Suprapubic skin (tissue), 4 donors: ENCODE results near the gene RPUSD2. TPM values are rescaled to one million over a fixed set of nuclear protein-coding genes. Genes with fewer than 3 reads are reported as not detected.
A peak's percentile ranks its signal among the peaks of the same experiment; 100 is the strongest.

Experiments
- DNase-seq, 2 donors: peaks; one replicate each; pipeline ENCODE4 v3.0.0-alpha.2; 2019; ENCODE audit warnings: low spot score in 2 of 2
- H3K27ac ChIP-seq: fragments of 200-600 bp; sonication (generic); one replicate; pipeline ENCODE4 v1.5.1; 2019
- H3K27me3 ChIP-seq: fragments of 200-600 bp; sonication (generic); one replicate; pipeline ENCODE4 v1.5.1; 2019
- H3K36me3 ChIP-seq: fragments of 200-600 bp; sonication (generic); one replicate; pipeline ENCODE4 v1.5.1; 2019
- H3K4me1 ChIP-seq: fragments of 200-600 bp; sonication (generic); one replicate; pipeline ENCODE4 v1.5.1; 2019
- H3K4me3 ChIP-seq: fragments of 200-600 bp; sonication (generic); one replicate; pipeline ENCODE4 v1.5.1; 2019; ENCODE audit warnings: mild to moderate bottlenecking
- H3K9me3 ChIP-seq: fragments of 200-600 bp; sonication (generic); one replicate; pipeline ENCODE4 v1.5.1; 2019
- EP300 ChIP-seq: sonication (generic); formaldehyde crosslinking; IDR thresholded peaks from one replicate; pipeline ENCODE4 v1.6.1; 2017; ENCODE audit warnings: antibody characterized with exemption
- POLR2A ChIP-seq, 2 donors: fragments of 450-650 bp; IDR thresholded peaks; one replicate each; pipeline ENCODE4 v1.6.1; 2017; ENCODE audit warnings: antibody characterized with exemption in 2 of 2, mild to moderate bottlenecking in 2 of 2, moderate library complexity in 2 of 2
- POLR2AphosphoS5 ChIP-seq, 3 donors: sonication (generic); formaldehyde crosslinking; IDR thresholded peaks; one replicate each; pipeline ENCODE4 v1.6.1; 2017; ENCODE audit warnings: antibody characterized with exemption in 3 of 3
- WGBS: methylation state at CpG from one replicate; pipeline ENCODE4 v1.1.5; 2018; 5-methylcytosine and 5-hydroxymethylcytosine counted together
- total RNA-seq, 4 donors: library from RNA; depleted of rRNA; stranded (reverse); fragments of >200 nt; gene quantifications; one replicate each; pipeline ENCODE4 v1.1.0, GENCODE V29; 2016
- TF ChIP-seq, protein P1 (sequence below), 2 donors: fragments of 200-600 bp in 1 of 2; fragments of 450-650 bp in 1 of 2; sonication (generic) in 1 of 2; IDR thresholded peaks; one replicate each; pipeline ENCODE4 v1.5.1; 2016 to 2019; ENCODE audit warnings: antibody characterized with exemption in 2 of 2, mild to moderate bottlenecking in 1 of 2, moderate library complexity in 1 of 2

The RPUSD2 gene
- total RNA-seq, 4 donors from 2014 or later, result 8.1 to 14.0 (median 12.1) TPM

DNA sequence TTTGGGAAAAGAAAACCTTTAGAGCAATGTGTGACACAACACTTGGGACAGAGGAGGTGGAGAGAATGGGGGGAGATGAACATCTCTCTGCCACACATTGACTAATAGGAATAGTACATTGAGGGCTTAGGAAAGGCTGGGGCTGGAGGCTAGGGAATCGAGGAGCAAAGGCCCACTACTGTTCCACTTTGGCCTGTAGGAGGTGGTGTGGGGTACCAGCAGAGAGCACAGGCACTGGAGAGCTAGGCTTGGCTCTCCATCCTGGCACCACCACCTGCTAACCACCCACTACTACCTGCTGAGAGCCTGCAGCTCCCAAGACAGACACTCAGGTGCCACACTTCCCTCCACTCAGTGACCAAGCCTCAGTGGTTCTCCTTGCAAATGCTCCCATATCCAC, 23.6 kb upstream of the RPUSD2 start:
- TF ChIP-seq, protein P1, sequence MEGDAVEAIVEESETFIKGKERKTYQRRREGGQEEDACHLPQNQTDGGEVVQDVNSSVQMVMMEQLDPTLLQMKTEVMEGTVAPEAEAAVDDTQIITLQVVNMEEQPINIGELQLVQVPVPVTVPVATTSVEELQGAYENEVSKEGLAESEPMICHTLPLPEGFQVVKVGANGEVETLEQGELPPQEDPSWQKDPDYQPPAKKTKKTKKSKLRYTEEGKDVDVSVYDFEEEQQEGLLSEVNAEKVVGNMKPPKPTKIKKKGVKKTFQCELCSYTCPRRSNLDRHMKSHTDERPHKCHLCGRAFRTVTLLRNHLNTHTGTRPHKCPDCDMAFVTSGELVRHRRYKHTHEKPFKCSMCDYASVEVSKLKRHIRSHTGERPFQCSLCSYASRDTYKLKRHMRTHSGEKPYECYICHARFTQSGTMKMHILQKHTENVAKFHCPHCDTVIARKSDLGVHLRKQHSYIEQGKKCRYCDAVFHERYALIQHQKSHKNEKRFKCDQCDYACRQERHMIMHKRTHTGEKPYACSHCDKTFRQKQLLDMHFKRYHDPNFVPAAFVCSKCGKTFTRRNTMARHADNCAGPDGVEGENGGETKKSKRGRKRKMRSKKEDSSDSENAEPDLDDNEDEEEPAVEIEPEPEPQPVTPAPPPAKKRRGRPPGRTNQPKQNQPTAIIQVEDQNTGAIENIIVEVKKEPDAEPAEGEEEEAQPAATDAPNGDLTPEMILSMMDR (IDR thresholded peaks at IDR 0.05), result no peak
- TF ChIP-seq POLR2A (IDR thresholded peaks at IDR 0.05) (no peak), EP300 (no peak), POLR2AphosphoS5 (IDR thresholded peaks at IDR 0.05) (no peak)
- H3K36me3 ChIP-seq, result peaks cover 24% of the 10 kb centered on the region
- H3K4me1 ChIP-seq, result no peaks in the 10 kb centered on the region
- peak in 1 of 2 donors; percentile 31 for DNase-seq
- no peak overlapping the region for H3K27ac ChIP-seq
- H3K27me3 ChIP-seq, result no peaks in the 10 kb centered on the region
- no peak overlapping the region for H3K4me3 ChIP-seq
- H3K9me3 ChIP-seq, result no peaks in the 10 kb centered on the region
- 88% methylated on average over 1 of the region's 1 CpG for WGBS

DNA sequence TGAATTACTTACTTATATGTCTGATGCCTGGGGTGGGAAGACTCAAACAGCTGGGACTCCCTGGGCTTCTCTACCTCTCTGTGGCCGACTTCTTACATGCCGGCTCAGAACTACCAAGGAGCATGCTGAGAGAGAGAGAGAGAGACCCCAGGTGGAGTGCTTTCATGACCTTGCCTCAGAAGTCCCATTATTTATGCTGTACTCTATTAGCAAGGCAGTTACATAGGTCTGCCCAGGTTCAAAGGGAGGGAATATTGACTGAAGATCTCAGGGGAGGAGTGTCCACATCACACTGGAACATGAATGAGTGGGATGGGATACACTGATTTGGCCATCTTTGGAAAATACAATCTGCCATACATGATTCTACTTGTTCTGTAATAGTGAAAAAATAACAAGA, 20.5 kb upstream of the RPUSD2 start:
- Histone ChIP-seq H3K27me3 (no peaks in the 10 kb centered on the region), H3K27ac (no peak overlapping the region), H3K4me3 (no peak overlapping the region), H3K36me3 (peaks cover 43% of the 10 kb centered on the region), H3K9me3 (no peaks in the 10 kb centered on the region), H3K4me1 (no peaks in the 10 kb centered on the region)
- DNase-seq, result peak in 1 of 2 donors; percentile 34
- TF ChIP-seq POLR2A (IDR thresholded peaks at IDR 0.05), result no peak
- TF ChIP-seq, protein P1 (IDR thresholded peaks at IDR 0.05), result no peak
- no peak for TF ChIP-seq EP300
- TF ChIP-seq POLR2AphosphoS5 (IDR thresholded peaks at IDR 0.05), result no peak
- WGBS, result 100% methylated on average over 2 of the region's 2 CpGs

DNA sequence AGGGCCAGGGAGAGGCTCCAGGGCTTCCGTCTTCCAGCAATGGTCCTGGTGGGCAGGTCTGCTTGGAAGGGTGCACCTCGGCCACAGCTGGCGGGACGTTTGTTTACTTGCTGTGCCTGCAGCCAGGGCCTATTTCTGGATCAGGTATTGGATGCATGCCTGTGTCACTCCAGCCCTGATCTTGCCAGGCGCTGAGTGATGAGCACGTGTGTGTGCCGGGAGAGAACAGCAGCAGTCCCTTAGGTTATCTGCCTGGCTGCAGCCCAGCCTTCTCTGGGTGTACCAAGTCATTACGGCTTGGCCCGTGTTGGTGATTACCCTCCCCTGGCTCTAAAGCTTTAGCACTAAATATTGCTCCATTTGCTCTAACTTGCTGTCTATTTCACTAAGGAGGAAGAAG, 19.2 kb upstream of the RPUSD2 start:
- 48% methylated on average over 3 of the region's 9 CpGs for WGBS
- Histone ChIP-seq H3K9me3 (no peaks in the 10 kb centered on the region), H3K27ac (no peak overlapping the region), H3K4me1 (no peaks in the 10 kb centered on the region), H3K36me3 (peaks cover 50% of the 10 kb centered on the region), H3K4me3 (no peak overlapping the region), H3K27me3 (no peaks in the 10 kb centered on the region)
- TF ChIP-seq, protein P1 (IDR thresholded peaks at IDR 0.05), result no peak
- TF ChIP-seq POLR2AphosphoS5 (IDR thresholded peaks at IDR 0.05), result no peak
- DNase-seq, result peak in 1 of 2 donors; percentile 70

DNA sequence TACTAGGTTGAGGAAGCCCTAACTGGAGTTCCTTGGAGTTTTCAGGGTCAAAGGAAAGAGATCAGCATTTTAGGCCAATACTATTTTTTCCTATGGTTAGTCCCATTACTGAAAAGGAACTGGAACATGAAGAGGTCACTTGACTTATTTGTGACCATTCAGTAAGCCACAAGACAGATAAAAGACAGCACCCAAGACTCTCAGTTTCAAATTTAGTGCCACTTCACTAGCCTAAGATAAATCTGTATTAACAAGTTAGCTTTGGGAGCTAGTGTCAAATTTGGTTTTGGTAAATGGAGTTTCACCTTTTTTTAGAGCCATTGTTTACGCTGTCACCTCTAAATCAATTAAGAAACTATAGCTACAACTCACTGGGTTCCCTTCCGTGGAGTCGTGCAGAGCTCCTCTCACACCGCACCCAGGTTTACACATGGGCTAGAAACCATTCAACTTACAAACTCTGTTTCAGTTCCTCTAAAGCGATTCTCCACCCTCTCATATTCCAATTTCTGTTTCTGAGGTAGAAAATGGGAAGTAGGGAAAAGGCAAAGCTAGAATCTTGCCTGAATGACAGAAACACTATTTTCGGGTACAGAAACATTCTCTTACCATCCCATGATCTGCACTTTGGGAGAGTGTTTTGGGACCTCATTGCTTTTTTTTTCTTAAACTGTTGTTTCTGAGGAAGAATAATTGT, 18.6 kb upstream of the RPUSD2 start:
- 94% methylated on average over 6 of the region's 6 CpGs for WGBS
- Histone ChIP-seq H3K9me3 (no peaks in the 10 kb centered on the region), H3K27ac (no peak overlapping the region), H3K27me3 (no peaks in the 10 kb centered on the region), H3K4me1 (no peaks in the 10 kb centered on the region), H3K36me3 (peaks cover 50% of the 10 kb centered on the region), H3K4me3 (no peak overlapping the region)
- TF ChIP-seq, protein P1 (IDR thresholded peaks at IDR 0.05), result no peak
- TF ChIP-seq EP300 (no peak), POLR2A (IDR thresholded peaks at IDR 0.05) (no peak), POLR2AphosphoS5 (IDR thresholded peaks at IDR 0.05) (no peak)
- no peak for DNase-seq

DNA sequence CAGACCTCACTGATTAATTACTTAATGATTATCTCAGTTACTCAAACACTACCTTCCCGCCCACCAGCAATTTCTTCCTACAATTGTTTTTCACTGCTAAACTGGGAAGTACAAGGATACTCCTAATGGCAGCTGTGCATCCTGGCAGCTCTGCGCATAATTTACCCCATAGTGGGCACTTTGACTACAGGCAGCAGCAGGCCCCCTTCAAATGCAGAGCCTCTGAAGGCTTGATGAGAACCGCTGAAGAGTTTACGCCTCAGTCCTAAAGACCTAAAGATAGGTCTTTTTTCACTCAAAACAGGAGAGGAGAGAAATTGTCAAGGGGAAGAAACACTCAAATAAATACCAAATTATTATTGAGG, 15.0 kb upstream of the RPUSD2 start:
- TF ChIP-seq POLR2A (IDR thresholded peaks at IDR 0.05) (no peak), POLR2AphosphoS5 (IDR thresholded peaks at IDR 0.05) (no peak), EP300 (no peak)
- TF ChIP-seq, protein P1 (IDR thresholded peaks at IDR 0.05), result no peak
- DNase-seq, result no peak
- Histone ChIP-seq H3K4me3 (no peak overlapping the region), H3K36me3 (peaks cover 43% of the 10 kb centered on the region), H3K4me1 (no peaks in the 10 kb centered on the region), H3K27me3 (no peaks in the 10 kb centered on the region), H3K27ac (no peak overlapping the region), H3K9me3 (no peaks in the 10 kb centered on the region)
- WGBS, result 66% methylated on average over 4 of the region's 4 CpGs
